GM08714 (cell line): ENCODE results near the gene PPM1A.

ENCODE experiments used
- H3K4me3 ChIP-seq: fragments of 200-500 bp; sonication (Bioruptor generic); 2 replicates; pipeline ENCODE4 v1.5.1; 2014; ENCODE audit warnings: mild to moderate bottlenecking, low read length, inconsistent platforms
- ZNF274 ChIP-seq: IDR thresholded peaks from 2 replicates; pipeline ENCODE4 v1.6.1; 2012; ENCODE audit warnings: mild to moderate bottlenecking, low read depth, low read length

The PPM1A gene

GRCh38 chr14:60215520-60216420, 33.3 kb upstream of the PPM1A start:
- TF ChIP-seq ZNF274: no peak
- H3K4me3 ChIP-seq: no peak overlapping the region

- no peak for TF ChIP-seq ZNF274
- H3K4me3 ChIP-seq: no peak overlapping the region
These were observed 31.3 kb upstream of the PPM1A start for GRCh38 chr14:60217713-60218112.

- TF ChIP-seq ZNF274: no peak
These were observed 28.9 kb upstream of the PPM1A start for GRCh38 chr14:60220084-60220483.

GRCh38 chr14:60220917-60221316, 28.1 kb upstream of the PPM1A start:
- no peak for TF ChIP-seq ZNF274

More at GRCh38 chr14:60220084-60220483, 28.9 kb upstream of the PPM1A start:
- H3K4me3 ChIP-seq: no peak overlapping the region

GRCh38 chr14:60221457-60221856, 27.6 kb upstream of the PPM1A start:
- no peak for TF ChIP-seq ZNF274
- H3K4me3 ChIP-seq: no peak overlapping the region

More at GRCh38 chr14:60220917-60221316, 28.1 kb upstream of the PPM1A start:
- H3K4me3 ChIP-seq: no peak overlapping the region

GRCh38 chr14:60222820-60223219, 26.2 kb upstream of the PPM1A start:
- no peak overlapping the region for H3K4me3 ChIP-seq
- TF ChIP-seq ZNF274: no peak

- no peak for TF ChIP-seq ZNF274
- H3K4me3 ChIP-seq: no peak overlapping the region
These were observed 23.8 kb upstream of the PPM1A start for GRCh38 chr14:60225265-60225664.

GRCh38 chr14:60226298-60226697, 22.7 kb upstream of the PPM1A start:
- no peak overlapping the region for H3K4me3 ChIP-seq
- TF ChIP-seq ZNF274: no peak

- no peak for TF ChIP-seq ZNF274
- H3K4me3 ChIP-seq: no peak overlapping the region
These were observed 21.7 kb upstream of the PPM1A start for GRCh38 chr14:60227291-60227690.

GRCh38 chr14:60229614-60230013, 19.4 kb upstream of the PPM1A start:
- TF ChIP-seq ZNF274: no peak
- no peak overlapping the region for H3K4me3 ChIP-seq

GRCh38 chr14:60232185-60232584, 16.8 kb upstream of the PPM1A start:
- no peak for TF ChIP-seq ZNF274

GRCh38 chr14:60233251-60233650, 15.8 kb upstream of the PPM1A start:
- no peak for TF ChIP-seq ZNF274

More at GRCh38 chr14:60232185-60232584, 16.8 kb upstream of the PPM1A start:
- H3K4me3 ChIP-seq: no peak overlapping the region

GRCh38 chr14:60233891-60234290, 15.1 kb upstream of the PPM1A start:
- TF ChIP-seq ZNF274: no peak
- H3K4me3 ChIP-seq: no peak overlapping the region

More at GRCh38 chr14:60233251-60233650, 15.8 kb upstream of the PPM1A start:
- no peak overlapping the region for H3K4me3 ChIP-seq

- no peak for TF ChIP-seq ZNF274
- no peak overlapping the region for H3K4me3 ChIP-seq
These were observed 13.6 kb upstream of the PPM1A start for GRCh38 chr14:60235440-60235839.

GRCh38 chr14:60238955-60239354, 10.1 kb upstream of the PPM1A start:
- TF ChIP-seq ZNF274: no peak
- no peak overlapping the region for H3K4me3 ChIP-seq
